Panc1 (cell line): Measurements from ENCODE around the gene INAFM1.

Experiments
- CTCF ChIP-seq: fragments of 450-650 bp; IDR thresholded peaks from 2 replicates; pipeline ENCODE4 v1.5.1; 2017; ENCODE audit warnings: mild to moderate bottlenecking
- POLR2AphosphoS5 ChIP-seq: IDR thresholded peaks from 2 replicates; pipeline ENCODE4 v1.6.1; 2012; ENCODE audit warnings: mild to moderate bottlenecking, low read depth, low read length, moderate library complexity
- SIN3A ChIP-seq: IDR thresholded peaks from 2 replicates; pipeline ENCODE4 v1.6.1; 2012; ENCODE audit warnings: low read depth, mild to moderate bottlenecking, low read length, moderate library complexity, borderline replicate concordance; ENCODE audit not compliant: insufficient read depth
- TCF7L2 ChIP-seq: IDR thresholded peaks from 2 replicates; pipeline ENCODE4 v1.6.1; 2011; ENCODE audit warnings: mild to moderate bottlenecking, low read depth, low read length, inconsistent platforms

GRCh38 chr19:47257411-47258169 is 17.1 kb upstream of the INAFM1 start:
- TF ChIP-seq CTCF, result no peak
- TF ChIP-seq POLR2AphosphoS5, result peak; percentile 67
- no peak for TF ChIP-seq TCF7L2
- no peak for TF ChIP-seq SIN3A
